ENCODE results near the gene CD300LG.
"Not testable (repeated sequence)": the region's sequence is repeated elsewhere in the genome, so short reads cannot be mapped to it uniquely, and the experiment has no call there.

The CD300LG gene

DNA sequence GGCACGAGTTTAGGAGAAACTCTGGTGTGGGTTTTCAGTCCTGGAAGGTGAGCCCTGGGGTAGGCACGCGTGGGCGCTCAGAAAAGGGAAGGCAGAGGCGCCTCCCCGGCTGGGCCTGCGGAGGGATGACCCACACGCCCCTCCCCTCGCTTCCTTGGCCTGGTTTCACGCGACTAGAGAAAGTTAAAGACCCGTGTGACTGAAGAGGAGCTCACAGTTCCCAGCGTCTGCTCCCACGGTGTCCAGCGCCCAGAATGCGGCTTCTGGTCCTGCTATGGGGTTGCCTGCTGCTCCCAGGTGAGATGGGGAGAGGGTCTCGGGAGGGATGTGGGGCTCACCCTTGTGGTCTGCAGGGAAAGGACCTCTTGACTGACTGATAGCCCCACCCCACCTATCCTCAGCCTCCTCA is at the start of gene CD300LG:
Gene CD300LG (plus strand): TSS at position 214 of the 409 bp plus-strand sequence. CDS start 41 bp downstream, at position 255.
- no peak for DNase-seq

- DNase-seq, result not testable (repeated sequence)
Observed at GRCh38 chr17:43798024-43798423, 49.0 kb upstream of the CD300LG start.

- no peak for DNase-seq
Observed at GRCh38 chr17:43799047-43799446, 47.9 kb upstream of the CD300LG start.

DNA sequence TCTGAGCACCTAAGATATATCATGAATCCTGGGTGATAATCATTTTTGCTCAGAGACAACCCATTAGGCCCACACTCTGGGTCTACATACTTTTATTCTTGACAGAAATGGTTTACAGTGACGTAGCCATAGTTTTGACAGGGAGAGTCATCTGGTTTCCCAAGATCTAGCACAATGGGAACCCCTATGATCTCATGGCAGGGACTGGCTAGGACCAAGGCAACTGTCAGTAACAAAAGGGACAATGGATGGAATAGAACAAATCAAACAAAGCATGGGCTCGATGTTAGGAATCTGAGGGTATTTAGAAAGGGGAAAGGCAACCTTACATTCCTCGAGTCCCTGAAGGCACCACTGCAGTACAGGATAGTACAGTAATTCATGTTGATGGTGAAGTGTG is 46.2 kb upstream of the CD300LG start:
- DNase-seq, result no peak

GRCh38 chr17:43801844-43802243 is 45.1 kb upstream of the CD300LG start:
- DNase-seq, result no peak

GRCh38 chr17:43803758-43804157 is 43.2 kb upstream of the CD300LG start:
- no peak for DNase-seq

- DNase-seq, result no peak
Observed at GRCh38 chr17:43805117-43805516, 41.9 kb upstream of the CD300LG start.

DNA sequence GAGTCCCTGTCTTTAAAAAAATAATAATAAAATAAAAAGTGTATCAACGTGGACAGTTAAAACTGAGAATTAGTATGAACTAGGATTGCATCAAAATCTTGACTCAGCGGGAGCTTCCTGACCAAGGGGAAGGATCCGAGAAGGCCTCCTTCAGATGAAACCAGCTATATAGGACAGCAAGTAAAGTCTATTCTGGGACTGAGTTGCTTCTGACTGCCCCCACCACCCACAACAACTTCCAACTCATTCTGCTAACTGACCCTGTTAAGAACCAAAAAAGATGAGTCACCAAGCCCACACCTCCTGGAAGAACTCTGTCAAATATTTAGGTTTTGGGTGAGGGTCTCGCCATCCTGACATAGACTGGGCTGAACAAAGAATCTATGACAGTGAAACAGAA is 38.9 kb upstream of the CD300LG start:
- DNase-seq, result no peak

DNA sequence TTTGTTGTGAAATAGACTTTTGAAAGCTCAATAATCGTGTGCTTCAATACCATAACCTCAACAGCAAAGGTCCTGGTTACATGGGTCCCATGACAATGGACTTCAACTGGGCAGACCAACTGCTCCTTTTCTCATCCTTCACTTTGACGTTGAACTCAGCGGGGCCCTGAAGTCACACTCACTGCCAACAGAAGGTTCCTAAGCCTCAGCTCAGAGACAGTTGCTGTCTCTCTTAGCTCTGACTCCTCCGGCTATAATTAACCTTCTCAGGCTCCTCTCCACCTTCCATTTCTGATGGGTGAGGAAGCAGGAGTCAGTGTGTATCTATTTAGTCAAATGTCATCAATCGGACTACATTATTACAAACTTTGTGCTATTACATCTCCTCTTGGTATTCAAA is 37.9 kb upstream of the CD300LG start:
- DNase-seq, result no peak

- no peak for DNase-seq
Observed at GRCh38 chr17:43810226-43810715, 36.7 kb upstream of the CD300LG start.

- no peak for DNase-seq
Observed at GRCh38 chr17:43810823-43811222, 36.2 kb upstream of the CD300LG start.

DNA sequence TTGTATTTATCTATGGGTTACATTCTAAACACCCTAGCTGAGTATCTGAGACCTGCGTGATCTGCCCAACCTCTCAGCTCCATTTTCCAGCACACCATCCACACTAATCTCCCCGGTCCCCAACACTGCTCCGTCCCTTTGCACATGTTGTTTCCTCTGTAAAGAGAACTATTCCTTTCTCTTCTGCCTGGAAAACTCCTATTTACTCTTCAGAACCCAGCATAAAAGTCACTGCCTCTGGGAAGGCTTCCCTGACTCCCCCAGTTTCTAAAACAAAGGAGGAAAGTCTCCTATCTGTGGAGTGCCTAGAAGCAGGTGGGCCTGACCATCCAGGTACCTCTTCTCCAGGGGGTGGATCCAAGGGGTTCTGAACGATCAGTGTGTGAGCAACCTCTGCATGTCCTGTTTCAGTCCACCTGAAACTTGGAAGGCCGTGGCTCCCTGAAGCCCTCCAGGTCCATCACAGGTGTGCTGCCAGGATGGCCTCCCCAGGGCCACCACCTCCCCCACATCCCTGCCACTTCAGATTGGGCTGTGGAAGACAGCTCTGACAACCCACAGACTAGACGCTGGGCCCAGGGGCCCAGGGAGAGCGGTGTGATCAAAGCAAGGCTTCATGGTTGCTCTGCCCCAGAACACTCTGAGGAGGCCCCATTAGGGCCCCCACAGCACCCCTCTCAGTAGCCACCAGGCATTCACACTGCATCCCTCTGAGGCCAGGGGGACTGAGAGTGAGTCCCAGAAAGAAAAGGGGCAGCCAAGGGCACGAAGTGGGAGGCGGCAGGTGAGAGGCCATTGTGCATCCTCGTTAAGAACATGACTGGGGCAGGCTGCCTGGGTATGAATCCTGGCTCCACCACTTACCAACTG is 34.3 kb upstream of the CD300LG start:
- DNase-seq, result no peak

DNA sequence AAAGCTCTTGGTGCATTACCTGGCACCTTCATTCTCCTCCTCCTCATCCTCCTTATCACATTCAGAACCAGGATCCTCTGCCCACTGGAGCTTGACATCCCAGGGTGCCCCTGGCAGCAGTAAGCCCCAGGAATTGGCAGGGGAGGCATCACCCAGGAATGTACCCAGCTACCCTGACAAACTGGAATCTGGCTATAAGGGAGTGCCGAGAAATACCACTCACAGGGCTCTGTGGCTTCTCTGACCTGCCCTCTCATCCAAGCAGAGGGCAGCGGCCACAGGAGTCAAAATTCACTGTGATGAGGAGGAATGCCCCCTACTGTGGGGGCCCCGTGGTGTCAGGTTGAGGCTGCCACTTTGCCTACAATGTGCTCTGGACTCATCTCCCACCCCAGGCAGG is 33.6 kb upstream of the CD300LG start:
- DNase-seq, result no peak

GRCh38 chr17:43814026-43814425 is 33.0 kb upstream of the CD300LG start:
- no peak for DNase-seq

- no peak for DNase-seq
Observed at GRCh38 chr17:43814714-43815113, 32.3 kb upstream of the CD300LG start.

GRCh38 chr17:43816336-43817320 is 30.3 kb upstream of the CD300LG start:
- no peak for DNase-seq

- no peak for DNase-seq
Observed at GRCh38 chr17:43817826-43818225, 29.1 kb upstream of the CD300LG start.

- no peak for DNase-seq
Observed at GRCh38 chr17:43818966-43819365, 28.0 kb upstream of the CD300LG start.

GRCh38 chr17:43820759-43821158 is 26.2 kb upstream of the CD300LG start:
- no peak for DNase-seq

GRCh38 chr17:43822570-43823190 is 24.3 kb upstream of the CD300LG start:
- no peak for DNase-seq

GRCh38 chr17:43823350-43824084 is 23.5 kb upstream of the CD300LG start:
- DNase-seq, result no peak

GRCh38 chr17:43825567-43825966 is 21.4 kb upstream of the CD300LG start:
- no peak for DNase-seq

Data from NCI-H1105 (cell line).